ENCODE data around the gene KCNA2. TPM values are rescaled to one million over a fixed set of nuclear protein-coding genes. Genes with fewer than 3 reads are reported as not detected.

The KCNA2 gene
- total RNA-seq, 1 experiment from 2014 or later = not detected

GRCh38 chr1:110628323-110629105, 22.4 kb upstream of the KCNA2 start:
- no peak for DNase-seq (ENCODE audit: low read depth)

GRCh38 chr1:110627764-110628163, 21.6 kb upstream of the KCNA2 start:
- no peak for DNase-seq (ENCODE audit: low read depth)

GRCh38 chr1:110626889-110627288, 20.7 kb upstream of the KCNA2 start:
- DNase-seq (ENCODE audit: low read depth) = no peak

GRCh38 chr1:110620686-110621085, 14.5 kb upstream of the KCNA2 start:
- DNase-seq (ENCODE audit: low read depth) = no peak

GRCh38 chr1:110620250-110620615, 14.1 kb upstream of the KCNA2 start:
- no peak for DNase-seq (ENCODE audit: low read depth)

GRCh38 chr1:110619412-110620249, 13.5 kb upstream of the KCNA2 start:
- peak; percentile 49 for DNase-seq (ENCODE audit: low read depth)

- no peak for DNase-seq (ENCODE audit: low read depth)
These were observed 12.5 kb upstream of the KCNA2 start for GRCh38 chr1:110618668-110619067.

GRCh38 chr1:110617589-110617988, 11.4 kb upstream of the KCNA2 start:
- DNase-seq (ENCODE audit: low read depth) = no peak

- no peak for DNase-seq (ENCODE audit: low read depth)
These were observed 11.0 kb upstream of the KCNA2 start for GRCh38 chr1:110617116-110617515.

GRCh38 chr1:110616587-110616986, 10.4 kb upstream of the KCNA2 start:
- DNase-seq (ENCODE audit: low read depth) = peak; percentile 27

GRCh38 chr1:110615548-110616130, 9.5 kb upstream of the KCNA2 start:
- peak; percentile 32 for DNase-seq (ENCODE audit: low read depth)

- no peak for DNase-seq (ENCODE audit: low read depth)
These were observed 6.0 kb upstream of the KCNA2 start for GRCh38 chr1:110612060-110612745.

- no peak for DNase-seq (ENCODE audit: low read depth)
These were observed 4.6 kb upstream of the KCNA2 start for GRCh38 chr1:110610696-110611286.

GRCh38 chr1:110610084-110610483, 3.9 kb upstream of the KCNA2 start:
- no peak for DNase-seq (ENCODE audit: low read depth)

GRCh38 chr1:110608247-110608646, 2.1 kb upstream of the KCNA2 start:
- no peak for DNase-seq (ENCODE audit: low read depth)

- no peak for DNase-seq (ENCODE audit: low read depth)
These were observed 1.5 kb upstream of the KCNA2 start for GRCh38 chr1:110607536-110608230.

- no peak for DNase-seq (ENCODE audit: low read depth)
These were observed 738 bp upstream of the KCNA2 start for GRCh38 chr1:110606657-110607535.

GRCh38 chr1:110605446-110605845, 712 bp downstream of the KCNA2 start:
- DNase-seq (ENCODE audit: low read depth) = no peak

GRCh38 chr1:110604586-110605148, 1.5 kb downstream of the KCNA2 start:
- DNase-seq (ENCODE audit: low read depth) = no peak
